Measurements from ENCODE around the gene MAP1LC3B2.

The MAP1LC3B2 gene

DNA sequence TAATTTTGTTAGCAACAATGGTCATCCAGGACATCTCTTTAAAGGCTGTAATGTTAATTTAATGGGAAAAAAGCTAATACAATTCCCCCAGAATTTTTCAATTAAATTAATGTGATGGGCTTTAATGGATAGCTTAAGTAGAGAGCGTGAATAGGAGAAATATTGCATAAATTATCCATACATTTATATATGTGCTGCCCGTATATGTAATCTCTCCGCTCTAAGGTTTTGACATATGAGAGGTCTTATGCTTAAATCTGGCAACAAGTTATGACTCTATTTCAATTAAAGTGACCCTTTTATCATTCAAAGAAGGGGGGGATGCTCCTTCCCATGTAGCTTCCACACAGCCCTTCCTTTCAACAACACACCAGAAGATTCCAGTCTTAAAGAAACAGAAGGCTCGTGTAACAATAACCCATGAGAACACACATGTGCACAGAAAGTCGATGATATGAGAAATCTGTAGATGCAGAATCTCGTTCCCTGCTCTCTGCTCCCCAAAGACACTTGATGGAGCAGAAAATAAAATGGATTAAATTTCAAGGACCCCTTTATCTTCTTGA, 24.0 kb downstream of the MAP1LC3B2 start:
- no peak overlapping the region for H3K4me3 ChIP-seq (ENCODE audit: low read length)
- no peak for DNase-seq (ENCODE audit: low read depth)
- TF ChIP-seq, protein P1, sequence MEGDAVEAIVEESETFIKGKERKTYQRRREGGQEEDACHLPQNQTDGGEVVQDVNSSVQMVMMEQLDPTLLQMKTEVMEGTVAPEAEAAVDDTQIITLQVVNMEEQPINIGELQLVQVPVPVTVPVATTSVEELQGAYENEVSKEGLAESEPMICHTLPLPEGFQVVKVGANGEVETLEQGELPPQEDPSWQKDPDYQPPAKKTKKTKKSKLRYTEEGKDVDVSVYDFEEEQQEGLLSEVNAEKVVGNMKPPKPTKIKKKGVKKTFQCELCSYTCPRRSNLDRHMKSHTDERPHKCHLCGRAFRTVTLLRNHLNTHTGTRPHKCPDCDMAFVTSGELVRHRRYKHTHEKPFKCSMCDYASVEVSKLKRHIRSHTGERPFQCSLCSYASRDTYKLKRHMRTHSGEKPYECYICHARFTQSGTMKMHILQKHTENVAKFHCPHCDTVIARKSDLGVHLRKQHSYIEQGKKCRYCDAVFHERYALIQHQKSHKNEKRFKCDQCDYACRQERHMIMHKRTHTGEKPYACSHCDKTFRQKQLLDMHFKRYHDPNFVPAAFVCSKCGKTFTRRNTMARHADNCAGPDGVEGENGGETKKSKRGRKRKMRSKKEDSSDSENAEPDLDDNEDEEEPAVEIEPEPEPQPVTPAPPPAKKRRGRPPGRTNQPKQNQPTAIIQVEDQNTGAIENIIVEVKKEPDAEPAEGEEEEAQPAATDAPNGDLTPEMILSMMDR (conservative IDR thresholded peaks at IDR 0.05; ENCODE audit: low read depth, low read length) = no peak

DNA sequence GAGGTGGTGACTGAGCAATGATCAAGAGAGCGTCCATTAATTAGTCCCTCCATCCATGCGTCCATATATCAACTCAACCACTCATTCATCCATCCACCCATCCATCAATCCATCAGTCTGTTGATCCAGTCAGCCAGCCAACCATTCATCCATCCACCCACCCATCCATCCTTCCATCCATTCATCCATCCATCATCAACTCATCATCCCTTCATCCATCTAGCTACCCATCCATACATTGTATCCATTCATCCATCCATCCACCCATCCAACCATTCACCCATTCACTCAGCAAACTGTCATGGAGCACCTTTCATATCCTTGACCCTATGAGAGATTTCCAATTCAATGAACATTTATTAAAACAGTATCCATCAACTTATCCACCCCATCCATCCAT, 28.1 kb downstream of the MAP1LC3B2 start:
- TF ChIP-seq, protein P1 (conservative IDR thresholded peaks at IDR 0.05; ENCODE audit: low read depth, low read length) = no peak
- H3K4me3 ChIP-seq (ENCODE audit: low read length) = no peak overlapping the region
- DNase-seq (ENCODE audit: low read depth) = no peak

DNA sequence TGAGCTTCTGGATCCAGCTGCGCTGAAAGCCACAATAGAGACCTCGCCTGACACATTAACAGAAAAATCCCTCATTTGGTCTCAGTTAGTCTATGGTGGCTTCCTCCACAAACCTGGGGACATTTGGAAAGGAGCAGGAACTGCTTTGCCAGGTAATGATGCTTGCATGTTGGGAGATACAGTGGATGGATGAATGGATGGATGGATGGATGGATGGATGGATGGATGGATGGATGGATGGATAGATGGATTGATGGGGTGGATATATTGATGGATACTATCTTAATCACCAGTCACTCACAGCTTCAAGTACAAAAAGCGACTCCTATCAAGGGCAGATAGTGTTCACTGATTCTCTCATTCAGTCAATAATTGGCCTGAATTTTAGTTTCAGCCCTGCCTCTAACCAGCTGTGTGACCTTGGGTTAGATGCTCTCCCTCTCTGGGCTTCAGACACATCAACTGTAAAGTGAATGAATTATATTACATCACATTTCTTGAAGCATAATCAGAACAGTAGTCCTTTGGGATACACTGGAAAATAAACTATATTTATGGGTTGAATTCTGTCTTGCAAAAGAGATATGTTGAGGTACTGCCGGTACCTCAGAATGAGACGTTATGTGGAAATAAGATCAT, 29.3 kb downstream of the MAP1LC3B2 start:
- no peak overlapping the region for H3K4me3 ChIP-seq (ENCODE audit: low read length)
- TF ChIP-seq, protein P1 (conservative IDR thresholded peaks at IDR 0.05; ENCODE audit: low read depth, low read length) = no peak
- no peak for DNase-seq (ENCODE audit: low read depth)

DNA sequence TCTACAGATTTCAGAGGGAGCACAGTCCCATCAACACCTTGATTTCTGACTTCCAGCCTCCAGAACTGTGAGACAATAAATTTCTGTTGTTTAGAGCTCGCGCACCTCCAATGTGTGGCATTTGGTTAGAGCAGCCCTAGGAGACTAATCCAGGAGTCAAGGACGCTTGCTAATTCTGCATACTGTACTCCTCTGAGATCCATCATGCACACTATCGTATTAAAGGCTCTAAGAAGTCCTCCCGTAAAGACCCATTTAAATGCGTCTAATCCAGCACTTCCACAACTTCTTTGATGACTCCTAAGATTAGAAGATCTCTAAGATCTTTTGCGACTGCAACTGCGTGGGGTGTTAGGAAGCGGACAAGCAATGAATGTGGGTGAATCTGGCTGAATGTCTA, 30.4 kb downstream of the MAP1LC3B2 start:
- no peak for DNase-seq (ENCODE audit: low read depth)
- no peak overlapping the region for H3K4me3 ChIP-seq (ENCODE audit: low read length)
- TF ChIP-seq, protein P1 (conservative IDR thresholded peaks at IDR 0.05; ENCODE audit: low read depth, low read length) = no peak

DNA sequence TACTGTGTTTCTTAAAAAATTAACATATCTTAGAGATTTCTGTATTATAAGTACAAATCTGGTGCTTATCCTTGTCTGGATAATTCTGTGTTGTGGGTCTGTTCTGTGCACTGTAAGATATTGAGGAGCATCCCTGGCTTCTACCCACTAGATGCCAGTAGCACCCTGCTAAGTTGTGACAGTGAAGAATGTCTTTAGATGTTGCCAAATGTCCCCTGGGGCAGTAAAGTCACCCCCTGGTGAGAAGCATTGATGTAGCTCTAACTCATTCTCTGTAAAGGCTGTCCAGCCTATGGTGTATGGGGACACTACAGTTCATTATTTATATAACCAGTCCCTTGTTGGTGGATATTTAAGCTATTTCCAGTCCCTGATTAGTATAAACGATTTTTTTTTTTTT, 31.4 kb downstream of the MAP1LC3B2 start:
- no peak for DNase-seq (ENCODE audit: low read depth)
- TF ChIP-seq, protein P1 (conservative IDR thresholded peaks at IDR 0.05; ENCODE audit: low read depth, low read length) = no peak
- no peak overlapping the region for H3K4me3 ChIP-seq (ENCODE audit: low read length)

DNA sequence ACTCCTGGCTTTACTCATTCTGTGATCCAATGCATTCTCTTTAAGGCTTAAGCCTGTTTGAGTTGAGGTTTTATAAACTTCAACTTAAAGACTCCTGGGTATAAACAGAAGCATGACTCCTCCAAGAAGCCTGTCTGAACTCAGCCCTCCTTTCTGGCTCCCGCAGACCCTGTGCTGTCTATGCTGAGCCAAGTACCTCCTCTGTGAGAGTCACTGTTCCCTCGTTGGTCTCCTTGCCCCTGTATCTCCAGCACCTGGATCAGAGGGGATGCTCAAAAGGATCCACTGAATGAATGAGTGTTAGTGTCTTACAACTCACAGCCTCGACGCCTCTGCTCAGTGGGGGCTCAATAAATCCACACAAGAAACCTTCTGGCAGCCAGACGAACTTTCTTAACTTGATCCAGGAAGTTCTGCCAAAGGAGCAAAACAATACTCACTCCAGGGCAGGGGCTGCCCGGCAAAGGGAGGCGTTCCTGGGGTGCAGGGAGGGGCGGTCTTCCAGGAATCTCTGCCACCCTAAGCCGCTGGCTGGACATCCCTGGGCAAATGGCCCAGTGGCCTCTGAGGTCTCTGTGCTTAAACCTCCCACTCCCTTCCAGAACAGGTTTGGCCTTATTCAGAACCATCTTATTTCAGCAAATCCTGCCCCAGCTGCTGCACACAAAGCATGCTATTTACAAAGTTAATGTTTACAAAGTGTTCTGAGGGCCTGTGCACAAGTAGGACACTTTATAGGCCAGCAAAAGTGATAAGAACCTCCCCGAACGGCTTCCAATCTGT, 32.9 kb downstream of the MAP1LC3B2 start:
- DNase-seq (ENCODE audit: low read depth) = no peak
- H3K4me3 ChIP-seq (ENCODE audit: low read length) = no peak overlapping the region
- TF ChIP-seq, protein P1 (conservative IDR thresholded peaks at IDR 0.05; ENCODE audit: low read depth, low read length) = no peak

Measured in retinal pigment epithelial cell (primary cell).